Epithelial cell of esophagus (primary cell): ENCODE results near the gene TGDS.

ENCODE experiments used
- DNase-seq: peaks from one replicate; pipeline ENCODE4 v3.0.0; 2010; ENCODE audit warnings: low read depth
- H3K4me3 ChIP-seq: 2 replicates; pipeline ENCODE4 v1.5.1; 2011; ENCODE audit warnings: mild to moderate bottlenecking, low read length, control low read depth
- TF ChIP-seq, protein P1 (sequence below): IDR thresholded peaks from 2 replicates; pipeline ENCODE4 v1.5.1; 2011; ENCODE audit warnings: low read depth, mild to moderate bottlenecking, low read length, control low read depth, inconsistent platforms; ENCODE audit not compliant: insufficient read depth; ENCODE audit errors: missing control alignments

The TGDS gene

DNA sequence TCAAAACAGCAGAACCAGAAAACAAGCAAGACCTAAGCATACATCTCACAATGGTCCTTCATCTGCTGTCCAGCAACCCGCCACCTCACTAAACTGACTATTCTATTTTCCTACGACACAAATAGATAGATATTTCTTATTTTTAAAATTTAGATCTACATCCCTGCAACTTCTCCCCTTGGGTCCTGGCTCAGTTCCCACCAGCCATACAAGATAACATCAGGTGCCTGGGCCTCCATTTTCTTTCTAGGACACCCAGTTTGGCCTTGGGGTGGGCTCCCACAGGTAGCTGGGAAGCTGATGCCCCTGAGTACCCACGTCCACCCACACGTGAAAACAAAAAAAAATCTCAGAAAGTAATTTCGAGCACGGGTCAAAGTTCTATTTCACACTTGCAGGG, 47.6 kb downstream of the TGDS start:
- DNase-seq, result no peak
- TF ChIP-seq, protein P1, sequence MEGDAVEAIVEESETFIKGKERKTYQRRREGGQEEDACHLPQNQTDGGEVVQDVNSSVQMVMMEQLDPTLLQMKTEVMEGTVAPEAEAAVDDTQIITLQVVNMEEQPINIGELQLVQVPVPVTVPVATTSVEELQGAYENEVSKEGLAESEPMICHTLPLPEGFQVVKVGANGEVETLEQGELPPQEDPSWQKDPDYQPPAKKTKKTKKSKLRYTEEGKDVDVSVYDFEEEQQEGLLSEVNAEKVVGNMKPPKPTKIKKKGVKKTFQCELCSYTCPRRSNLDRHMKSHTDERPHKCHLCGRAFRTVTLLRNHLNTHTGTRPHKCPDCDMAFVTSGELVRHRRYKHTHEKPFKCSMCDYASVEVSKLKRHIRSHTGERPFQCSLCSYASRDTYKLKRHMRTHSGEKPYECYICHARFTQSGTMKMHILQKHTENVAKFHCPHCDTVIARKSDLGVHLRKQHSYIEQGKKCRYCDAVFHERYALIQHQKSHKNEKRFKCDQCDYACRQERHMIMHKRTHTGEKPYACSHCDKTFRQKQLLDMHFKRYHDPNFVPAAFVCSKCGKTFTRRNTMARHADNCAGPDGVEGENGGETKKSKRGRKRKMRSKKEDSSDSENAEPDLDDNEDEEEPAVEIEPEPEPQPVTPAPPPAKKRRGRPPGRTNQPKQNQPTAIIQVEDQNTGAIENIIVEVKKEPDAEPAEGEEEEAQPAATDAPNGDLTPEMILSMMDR, result no peak
- peak overlapping the region; percentile 82 for H3K4me3 ChIP-seq

DNA sequence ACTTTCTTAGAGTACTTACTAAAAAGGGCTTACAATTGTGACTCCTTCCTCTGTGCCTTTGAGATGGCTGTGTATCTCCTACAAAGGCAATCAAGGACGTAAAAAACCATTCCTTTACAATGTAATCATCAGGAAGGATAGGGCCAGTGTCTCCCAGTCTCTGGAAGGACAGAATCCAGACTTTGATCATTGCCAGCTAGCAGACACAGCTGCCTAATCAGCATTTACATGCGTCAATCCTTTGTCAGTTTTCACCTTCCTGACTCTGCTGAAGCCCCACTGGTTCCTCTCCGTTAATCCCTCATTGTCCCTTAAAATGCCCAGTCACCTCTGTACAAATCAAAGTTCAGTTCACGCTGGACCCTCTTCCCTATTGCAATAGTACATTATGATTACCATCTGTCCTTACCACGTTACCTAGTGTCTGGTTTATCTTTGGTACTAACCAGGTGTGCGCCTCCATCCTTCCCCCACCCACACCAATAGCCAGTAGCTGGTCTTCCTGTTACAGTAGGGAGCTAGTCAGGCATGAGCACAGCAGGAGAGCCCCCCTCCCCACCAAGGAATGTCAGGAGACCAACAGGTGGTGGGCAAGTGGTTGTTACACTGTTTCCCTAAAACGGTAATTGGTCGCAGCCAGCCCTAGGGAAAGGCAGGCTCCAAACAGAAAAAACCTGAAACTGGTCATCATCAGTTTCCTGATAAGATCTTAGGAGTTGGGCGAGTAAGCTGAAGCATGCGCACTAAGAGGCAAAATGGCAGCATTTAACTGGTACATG, 49.7 kb downstream of the TGDS start:
- H3K4me3 ChIP-seq, result no peak overlapping the region
- TF ChIP-seq, protein P1, result no peak
- no peak for DNase-seq

DNA sequence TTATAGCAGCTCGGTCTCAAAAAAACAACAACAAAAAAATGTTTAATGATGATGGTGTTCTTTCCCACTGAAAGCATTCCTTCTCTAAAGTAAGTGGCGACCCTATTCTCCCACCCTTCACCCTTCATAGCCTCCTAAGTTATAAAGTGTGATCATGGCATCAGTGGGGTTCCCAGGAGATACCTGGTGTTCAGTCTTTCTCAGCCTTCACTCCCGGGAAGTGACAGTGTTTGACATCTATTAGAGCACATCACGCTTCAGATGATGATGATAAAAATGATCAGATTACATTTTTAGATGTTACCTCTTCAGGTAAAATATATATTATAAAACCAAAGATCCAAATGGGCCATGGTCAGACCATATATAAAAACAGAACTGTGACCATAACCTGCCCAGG, 51.0 kb downstream of the TGDS start:
- TF ChIP-seq, protein P1, result no peak
- H3K4me3 ChIP-seq, result no peak overlapping the region
- DNase-seq, result no peak

DNA sequence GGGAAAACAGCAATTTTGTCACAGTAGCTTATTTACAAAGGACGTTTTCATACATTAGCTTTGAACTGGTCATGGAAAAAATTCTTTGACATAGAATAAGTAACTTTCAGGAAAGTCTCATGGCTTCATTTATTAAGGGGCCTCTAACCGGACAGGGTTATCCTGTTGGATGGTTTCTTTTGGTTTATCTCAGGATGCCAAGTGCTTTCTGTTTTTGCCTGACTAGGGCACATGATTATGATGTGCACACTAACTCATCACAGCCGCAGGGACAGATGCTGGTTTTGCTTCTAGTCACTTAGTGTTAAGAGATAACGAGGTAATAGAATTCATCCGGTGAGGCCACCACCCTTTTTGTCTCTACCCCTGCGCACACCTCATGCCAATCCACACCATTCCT, 53.0 kb downstream of the TGDS start:
- no peak overlapping the region for H3K4me3 ChIP-seq
- TF ChIP-seq, protein P1, result no peak
- no peak for DNase-seq

- DNase-seq, result peak; percentile 75
- no peak overlapping the region for H3K4me3 ChIP-seq
- TF ChIP-seq, protein P1, result no peak
Observed at GRCh38 chr13:94537740-94538630, 58.0 kb downstream of the TGDS start.

DNA sequence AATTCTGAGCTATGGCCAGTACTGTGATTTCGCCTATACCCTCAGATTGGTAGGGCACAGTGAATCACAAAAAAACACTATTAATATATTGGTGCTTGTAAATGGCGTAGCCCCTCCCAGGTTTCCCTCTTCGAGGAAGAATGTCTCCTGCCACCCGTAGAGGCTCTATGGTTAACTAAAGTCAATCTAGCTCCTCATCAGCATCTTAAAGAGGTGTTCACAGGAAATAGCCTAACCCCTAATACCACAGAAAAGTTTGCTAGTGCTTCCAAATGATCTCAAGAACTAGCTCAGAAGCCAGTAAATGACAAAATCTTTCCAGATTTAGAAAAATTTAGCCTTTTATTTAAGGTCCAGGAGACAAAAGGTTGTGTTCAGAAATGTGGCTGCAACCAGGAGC, 60.2 kb downstream of the TGDS start:
- TF ChIP-seq, protein P1, result no peak

More for the DNA sequence above, 60.2 kb downstream of the TGDS start:
- H3K4me3 ChIP-seq, result no peak overlapping the region
- DNase-seq, result no peak
